Measurements from ENCODE around the gene CD300C. TPM values are rescaled to one million over a fixed set of nuclear protein-coding genes. Genes with fewer than 3 reads are reported as not detected.

CD300C gene
- total RNA-seq, 1 experiment from 2014 or later, result not detected

DNA sequence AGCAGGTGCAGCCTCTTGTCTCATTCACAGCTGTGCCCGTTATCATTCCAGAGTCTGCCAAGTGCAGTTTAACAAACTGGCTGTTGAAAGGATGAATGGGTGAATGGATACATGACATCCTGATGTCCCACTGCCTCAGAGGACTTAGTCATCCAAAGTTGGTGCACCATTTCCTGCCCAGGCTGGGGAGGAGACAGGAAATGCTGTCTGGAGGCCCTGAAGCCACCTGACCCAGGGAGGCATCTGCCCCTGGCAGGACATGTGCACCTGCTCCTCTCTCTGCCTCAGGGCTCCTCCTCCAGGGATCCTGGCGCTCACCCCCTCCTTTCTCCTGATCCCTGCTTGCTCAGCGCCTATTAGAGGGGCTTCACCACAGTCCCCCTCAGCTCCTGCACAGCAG, 1.8 kb upstream of the CD300C start:
- Histone ChIP-seq H3K36me3 (replicated peaks; ENCODE audit: control insufficient read depth, insufficient read depth, low read length) (no peaks in the 10 kb centered on the region), H3K4me3 (ENCODE audit: insufficient read depth, low read depth, low read length) (no peak overlapping the region), H3K27me3 (ENCODE audit: control insufficient read depth, insufficient read depth, low read length) (no peaks in the 10 kb centered on the region)
- no peak for DNase-seq

GRCh38 chr17:74547264-74547663, 1.3 kb upstream of the CD300C start:
- Histone ChIP-seq H3K36me3 (replicated peaks; ENCODE audit: control insufficient read depth, insufficient read depth, low read length) (no peaks in the 10 kb centered on the region), H3K27me3 (ENCODE audit: control insufficient read depth, insufficient read depth, low read length) (no peaks in the 10 kb centered on the region)

GRCh38 chr17:74546586-74546985, 671 bp upstream of the CD300C start:
- Histone ChIP-seq H3K36me3 (replicated peaks; ENCODE audit: control insufficient read depth, insufficient read depth, low read length) (no peaks in the 10 kb centered on the region), H3K4me3 (ENCODE audit: insufficient read depth, low read depth, low read length) (no peak overlapping the region), H3K27me3 (ENCODE audit: control insufficient read depth, insufficient read depth, low read length) (no peaks in the 10 kb centered on the region)
- no peak for DNase-seq

More at GRCh38 chr17:74547264-74547663, 1.3 kb upstream of the CD300C start:
- no peak overlapping the region for H3K4me3 ChIP-seq (ENCODE audit: insufficient read depth, low read depth, low read length)
- no peak for DNase-seq

DNA sequence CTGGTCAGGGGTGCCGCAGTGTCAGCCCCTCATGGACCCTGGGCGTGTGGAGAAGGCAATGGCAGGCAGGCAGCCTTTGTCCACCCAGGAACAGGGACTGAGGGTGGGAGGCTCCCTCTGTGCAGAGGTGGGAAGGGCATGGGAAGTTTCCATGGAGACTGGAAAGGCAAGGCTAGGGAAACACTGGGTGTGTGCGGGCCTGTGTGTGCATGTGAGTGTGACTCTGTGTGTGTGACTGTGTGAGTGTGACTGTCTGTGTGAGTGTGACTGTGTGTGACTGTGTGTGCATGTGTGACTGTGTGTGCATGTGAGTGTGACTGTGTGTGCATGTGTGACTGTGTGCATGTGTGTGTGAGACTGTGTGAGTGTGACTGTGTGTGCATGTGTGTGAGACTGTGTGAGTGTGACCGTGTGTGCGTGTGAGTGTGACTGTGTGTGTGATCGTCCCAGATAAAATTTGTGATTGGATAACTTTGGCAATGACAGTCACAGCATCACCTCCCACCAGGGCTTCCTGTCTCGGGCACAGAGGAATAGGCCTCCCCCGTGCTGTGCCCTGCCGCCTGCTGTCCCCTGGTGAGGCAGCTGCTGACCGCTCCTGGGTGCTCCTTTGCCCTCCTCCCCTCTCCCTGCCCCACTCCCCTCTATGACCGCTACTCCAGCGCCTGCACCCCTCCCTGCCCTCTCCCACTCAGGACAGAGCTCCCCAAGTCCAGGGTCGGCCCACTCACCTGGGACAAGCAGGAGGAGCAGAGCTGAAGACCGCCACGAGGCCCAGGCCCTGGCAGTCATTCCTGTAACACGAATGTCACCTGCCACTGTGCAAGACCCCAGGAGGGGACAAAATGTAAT, 698 bp downstream of the CD300C start:
- Histone ChIP-seq H3K36me3 (replicated peaks; ENCODE audit: control insufficient read depth, insufficient read depth, low read length) (no peaks in the 10 kb centered on the region), H3K4me3 (ENCODE audit: insufficient read depth, low read depth, low read length) (no peak overlapping the region), H3K27me3 (ENCODE audit: control insufficient read depth, insufficient read depth, low read length) (no peaks in the 10 kb centered on the region)
- DNase-seq, result no peak

DNA sequence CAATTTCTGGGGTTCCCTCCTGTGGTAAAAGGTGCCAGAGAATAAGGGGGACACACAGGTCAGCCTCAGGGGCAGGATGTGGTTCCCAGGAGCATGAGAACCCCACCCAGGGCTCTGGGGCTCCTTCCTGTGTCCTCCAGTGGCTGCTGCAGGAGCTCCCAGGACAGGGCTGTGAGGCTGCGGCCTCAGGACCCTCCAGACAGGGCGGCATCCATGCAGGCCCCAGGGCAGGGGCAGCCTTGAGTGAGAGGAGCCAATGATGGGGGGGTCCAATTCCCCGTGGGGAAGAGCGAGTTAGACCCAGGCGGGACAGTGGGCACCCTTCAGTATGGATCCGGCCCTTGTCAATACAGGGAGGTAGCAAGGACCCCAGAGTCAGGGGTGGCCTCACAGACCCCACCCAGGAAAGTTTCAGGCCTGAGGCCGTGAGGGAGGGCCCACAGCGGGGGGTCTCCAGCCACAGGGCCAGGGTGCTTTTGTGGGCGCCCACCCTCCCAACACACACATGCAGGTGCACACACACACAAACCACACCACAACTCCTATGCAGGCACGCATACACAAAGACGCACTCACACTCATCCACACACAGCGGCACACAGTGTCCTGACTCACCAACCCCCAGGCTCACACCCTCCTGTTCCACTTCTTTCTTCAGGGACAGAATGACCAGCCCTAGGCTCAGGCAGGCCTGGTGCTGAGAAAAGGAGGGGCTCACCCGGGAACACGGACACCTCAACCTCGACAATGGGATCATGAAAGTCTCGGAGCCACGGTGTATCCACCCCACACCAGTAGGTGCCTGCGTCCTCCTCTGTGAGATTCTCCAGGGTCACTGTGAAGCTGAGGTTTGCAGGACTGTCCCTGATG, 1.8 kb downstream of the CD300C start:
- no peak overlapping the region for H3K4me3 ChIP-seq (ENCODE audit: insufficient read depth, low read depth, low read length)
- peak; percentile 43 for DNase-seq
- no peaks in the 10 kb centered on the region for H3K36me3 ChIP-seq (replicated peaks; ENCODE audit: control insufficient read depth, insufficient read depth, low read length)
- H3K27me3 ChIP-seq (ENCODE audit: control insufficient read depth, insufficient read depth, low read length), result no peaks in the 10 kb centered on the region

DNA sequence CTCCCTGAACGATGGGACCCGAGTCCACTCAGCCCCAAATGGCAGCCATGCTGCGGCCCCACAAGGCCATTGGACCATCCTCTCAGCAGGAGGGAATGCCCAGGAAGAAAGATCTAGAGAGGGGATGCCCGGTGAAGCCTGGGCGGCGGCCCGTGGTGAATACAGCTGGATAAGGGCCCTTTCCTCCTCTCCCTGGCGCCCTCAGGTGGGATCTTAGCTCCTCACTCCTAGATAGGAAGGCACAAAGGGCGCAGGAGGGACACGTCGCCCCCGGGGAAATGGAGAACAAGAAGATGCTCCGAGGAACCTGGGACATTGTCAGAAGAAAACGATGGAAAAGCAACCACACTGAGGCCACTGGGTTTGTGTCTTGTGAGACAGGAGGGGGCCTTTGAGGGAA, 2.5 kb downstream of the CD300C start:
- H3K27me3 ChIP-seq (ENCODE audit: control insufficient read depth, insufficient read depth, low read length), result no peaks in the 10 kb centered on the region
- H3K36me3 ChIP-seq (replicated peaks; ENCODE audit: control insufficient read depth, insufficient read depth, low read length), result no peaks in the 10 kb centered on the region
- DNase-seq, result peak; percentile 76
- H3K4me3 ChIP-seq (ENCODE audit: insufficient read depth, low read depth, low read length), result no peak overlapping the region

GRCh38 chr17:74542727-74543383, 3.1 kb downstream of the CD300C start:
- DNase-seq, result peak; percentile 33
- Histone ChIP-seq H3K36me3 (replicated peaks; ENCODE audit: control insufficient read depth, insufficient read depth, low read length) (no peaks in the 10 kb centered on the region), H3K27me3 (ENCODE audit: control insufficient read depth, insufficient read depth, low read length) (no peaks in the 10 kb centered on the region), H3K4me3 (ENCODE audit: insufficient read depth, low read depth, low read length) (no peak overlapping the region)

DNA sequence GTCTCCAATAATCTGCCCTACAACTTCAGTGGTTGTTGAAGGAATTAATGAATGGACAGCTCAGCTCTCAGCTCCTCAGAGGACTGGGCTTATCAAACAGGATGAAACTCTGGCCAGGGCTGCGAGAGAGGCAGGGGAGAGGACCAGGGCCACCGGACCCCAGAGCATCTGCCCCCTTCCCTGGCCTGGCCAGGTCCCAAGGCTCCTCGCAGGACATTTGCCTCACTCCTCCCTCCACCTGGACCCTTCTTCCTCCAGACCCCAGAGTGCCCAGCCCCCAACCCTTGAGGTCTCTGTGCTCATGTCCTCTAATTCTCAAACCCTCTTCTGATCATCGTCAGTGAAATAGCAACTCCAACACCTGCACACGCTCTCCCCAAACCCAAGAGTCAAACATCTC, 3.7 kb downstream of the CD300C start:
- no peaks in the 10 kb centered on the region for H3K27me3 ChIP-seq (ENCODE audit: control insufficient read depth, insufficient read depth, low read length)
- peak; percentile 32 for DNase-seq
- H3K4me3 ChIP-seq (ENCODE audit: insufficient read depth, low read depth, low read length), result no peak overlapping the region
- H3K36me3 ChIP-seq (replicated peaks; ENCODE audit: control insufficient read depth, insufficient read depth, low read length), result no peaks in the 10 kb centered on the region

- no peaks in the 10 kb centered on the region for H3K36me3 ChIP-seq (replicated peaks; ENCODE audit: control insufficient read depth, insufficient read depth, low read length)
- DNase-seq, result peak; percentile 44
- no peak overlapping the region for H3K4me3 ChIP-seq (ENCODE audit: insufficient read depth, low read depth, low read length)
- H3K27me3 ChIP-seq (ENCODE audit: control insufficient read depth, insufficient read depth, low read length), result no peaks in the 10 kb centered on the region; the same call in 1 of the 2 replicates
These were observed 4.5 kb downstream of the CD300C start for GRCh38 chr17:74541176-74542111.

DNA sequence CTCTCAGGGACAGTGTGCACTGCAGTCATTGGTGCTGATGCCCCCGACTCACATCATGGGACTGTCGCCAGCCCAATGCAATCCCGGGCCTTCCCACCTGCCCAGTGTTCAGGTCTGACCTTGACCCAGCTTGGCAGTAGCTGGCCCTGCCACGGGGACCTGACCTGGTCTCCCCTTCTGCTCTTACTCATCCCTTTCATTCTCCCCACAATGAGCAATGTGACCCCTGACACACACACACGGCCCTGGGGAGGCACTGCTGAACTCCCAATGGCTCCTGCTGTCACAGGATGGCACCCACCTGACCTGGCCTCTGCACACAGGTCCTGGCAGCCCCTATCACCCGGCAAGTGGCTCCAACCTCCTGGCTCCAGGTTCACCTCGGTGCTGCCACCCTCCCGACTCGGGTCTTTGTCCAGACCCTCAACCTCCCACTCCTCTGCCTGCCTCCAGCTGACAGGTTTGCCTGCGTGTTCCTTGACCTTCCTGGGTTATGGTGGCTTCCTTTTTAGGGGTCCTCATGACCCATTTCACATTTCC, 6.6 kb downstream of the CD300C start:
- H3K36me3 ChIP-seq (replicated peaks; ENCODE audit: control insufficient read depth, insufficient read depth, low read length), result no peaks in the 10 kb centered on the region
- H3K4me3 ChIP-seq (ENCODE audit: insufficient read depth, low read depth, low read length), result no peak overlapping the region
- peak; percentile 26 for DNase-seq
- no peaks in the 10 kb centered on the region; the same call in none of the 2 replicates for H3K27me3 ChIP-seq (ENCODE audit: control insufficient read depth, insufficient read depth, low read length)

DNA sequence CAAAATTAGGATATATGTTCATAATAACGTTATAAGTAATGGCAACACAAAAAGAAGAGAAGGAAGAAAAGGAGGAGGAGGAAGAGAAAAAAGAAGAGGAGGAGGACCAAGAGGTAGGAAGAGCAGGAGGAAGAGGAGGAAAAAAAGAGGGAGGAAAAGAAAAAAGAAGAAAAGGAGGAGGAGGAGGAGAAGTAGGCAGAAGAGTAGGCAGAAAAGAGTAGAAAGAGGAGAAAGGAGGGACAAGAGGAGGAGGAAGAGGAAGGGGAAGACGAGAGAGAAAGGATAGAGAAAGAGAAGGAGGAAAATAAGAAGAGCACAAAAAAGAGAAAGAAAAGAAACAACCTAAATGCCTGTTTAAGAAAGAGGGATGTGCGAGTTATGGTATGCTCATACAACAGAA, 9.0 kb downstream of the CD300C start:
- Histone ChIP-seq H3K4me3 (ENCODE audit: insufficient read depth, low read depth, low read length) (no peak overlapping the region), H3K27me3 (ENCODE audit: control insufficient read depth, insufficient read depth, low read length) (no peaks in the 10 kb centered on the region; the same call in none of the 2 replicates), H3K36me3 (replicated peaks; ENCODE audit: control insufficient read depth, insufficient read depth, low read length) (no peaks in the 10 kb centered on the region)
- DNase-seq, result no peak

- Histone ChIP-seq H3K4me3 (ENCODE audit: insufficient read depth, low read depth, low read length) (peak overlapping the region; percentile 19; the same call in 1 of the 2 replicates), H3K27me3 (ENCODE audit: control insufficient read depth, insufficient read depth, low read length) (no peaks in the 10 kb centered on the region; the same call in none of the 2 replicates), H3K36me3 (replicated peaks; ENCODE audit: control insufficient read depth, insufficient read depth, low read length) (no peaks in the 10 kb centered on the region)
- DNase-seq, result peak; percentile 69
These were observed 13.8 kb downstream of the CD300C start for GRCh38 chr17:74532115-74532514.

GRCh38 chr17:74531231-74531761, 14.6 kb downstream of the CD300C start, which contains the start of gene CD300LB:
CD300LB (minus strand) TSS chr17:74531475; CDS start chr17:74531350, 125 bp downstream.
- peak; percentile 13 for DNase-seq
- H3K4me3 ChIP-seq (ENCODE audit: insufficient read depth, low read depth, low read length), result no peak within 1 kb of the TSS; the same call in 1 of the 2 replicates
- H3K27me3 ChIP-seq (ENCODE audit: control insufficient read depth, insufficient read depth, low read length), result no peaks in the 10 kb centered on the region; the same call in none of the 2 replicates
- no peaks in the 10 kb centered on the region for H3K36me3 ChIP-seq (replicated peaks; ENCODE audit: control insufficient read depth, insufficient read depth, low read length)

Measured in H7 (cell line).